Right hindlimb (tissue), 1 donor: ENCODE measurements around the gene KRTAP5-9.
"Not testable (repeated sequence)": the region's sequence is repeated elsewhere in the genome, so short reads cannot be mapped to it uniquely, and the experiment has no call there.

Experiments
- DNase-seq: peaks from one replicate; pipeline ENCODE4 v3.0.0-alpha.2; 2018

Gene KRTAP5-9

GRCh38 chr11:71588314-71588713 lies 40.1 kb downstream of the KRTAP5-9 start:
- not testable (repeated sequence) for DNase-seq

- not testable (repeated sequence) for DNase-seq
Measured at GRCh38 chr11:71588822-71589545, 40.8 kb downstream of the KRTAP5-9 start.

GRCh38 chr11:71589546-71589920 lies 41.3 kb downstream of the KRTAP5-9 start:
- DNase-seq, result not testable (repeated sequence)
